Myocyte (in vitro differentiated cells): ENCODE data around the gene SMTNL1. TPM values are rescaled to one million over a fixed set of nuclear protein-coding genes. Genes with fewer than 3 reads are reported as not detected.
"Not testable (repeated sequence)": the region's sequence is repeated elsewhere in the genome, so short reads cannot be mapped to it uniquely, and the experiment has no call there.

Experiments
- DNase-seq: peaks from one replicate; pipeline ENCODE4 v3.0.0-alpha.2; 2012; ENCODE audit warnings: low read depth
- total RNA-seq: library from RNA; depleted of rRNA; stranded (reverse); fragments of >200 nt; gene quantifications from 2 replicates; pipeline ENCODE4 v1.2.3, GENCODE V29; 2014

The SMTNL1 gene
- total RNA-seq, 1 donor from 2014 or later: 0.21 TPM

GRCh38 chr11:57508341-57509170, 28.8 kb upstream of the SMTNL1 start:
- no peak for DNase-seq

GRCh38 chr11:57511741-57512430, 25.5 kb upstream of the SMTNL1 start:
- no peak for DNase-seq

- no peak for DNase-seq
Measured at GRCh38 chr11:57512646-57513451, 24.5 kb upstream of the SMTNL1 start.

DNA sequence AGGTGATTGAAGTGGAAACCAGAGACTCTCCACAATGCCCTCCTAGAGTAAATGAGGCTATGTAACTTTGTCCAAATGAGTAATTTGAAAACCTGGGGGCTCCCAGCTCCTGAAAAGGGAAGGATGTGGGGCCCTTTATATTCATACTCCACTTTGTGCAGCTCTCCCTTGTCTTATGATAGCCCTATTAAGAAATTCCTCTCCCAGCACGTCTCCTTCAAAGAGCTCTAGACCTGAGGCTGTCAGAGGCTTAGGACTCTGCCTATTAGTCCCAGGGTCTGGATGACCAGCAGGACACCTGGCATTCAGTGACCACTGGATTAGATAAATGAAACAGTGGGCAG, 24.0 kb upstream of the SMTNL1 start:
- no peak for DNase-seq

DNA sequence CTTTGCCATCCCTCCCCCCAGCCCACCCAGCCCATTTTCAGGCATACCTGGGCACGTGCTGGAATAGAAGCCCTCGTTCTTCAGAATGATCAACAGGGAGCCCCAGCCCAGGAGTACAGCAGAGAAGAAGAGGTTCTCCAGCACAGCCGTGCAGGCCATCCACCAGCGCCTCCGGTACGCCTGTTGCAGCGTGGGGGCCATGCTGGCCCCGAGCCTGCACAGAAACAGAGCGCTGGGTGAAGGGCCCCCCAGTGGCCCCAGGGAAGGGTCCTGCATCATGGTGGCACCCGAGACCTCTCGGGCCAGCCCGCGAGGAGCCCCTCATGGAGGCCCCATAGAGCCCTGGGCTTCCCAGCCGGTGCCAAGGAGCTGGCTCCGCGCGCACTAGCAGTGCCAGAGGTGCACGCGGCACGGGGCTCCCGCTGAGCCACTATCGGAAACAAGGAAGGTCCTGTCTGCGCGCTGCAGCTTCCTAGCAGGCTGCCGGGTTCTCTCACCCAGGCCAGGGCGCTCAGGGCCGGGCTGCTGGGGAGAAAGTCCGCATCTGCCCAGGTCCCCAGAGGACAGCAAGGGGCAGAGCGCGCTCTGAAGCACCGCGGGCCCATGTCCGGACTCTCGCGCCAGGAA, 23.4 kb upstream of the SMTNL1 start:
- DNase-seq: no peak

DNA sequence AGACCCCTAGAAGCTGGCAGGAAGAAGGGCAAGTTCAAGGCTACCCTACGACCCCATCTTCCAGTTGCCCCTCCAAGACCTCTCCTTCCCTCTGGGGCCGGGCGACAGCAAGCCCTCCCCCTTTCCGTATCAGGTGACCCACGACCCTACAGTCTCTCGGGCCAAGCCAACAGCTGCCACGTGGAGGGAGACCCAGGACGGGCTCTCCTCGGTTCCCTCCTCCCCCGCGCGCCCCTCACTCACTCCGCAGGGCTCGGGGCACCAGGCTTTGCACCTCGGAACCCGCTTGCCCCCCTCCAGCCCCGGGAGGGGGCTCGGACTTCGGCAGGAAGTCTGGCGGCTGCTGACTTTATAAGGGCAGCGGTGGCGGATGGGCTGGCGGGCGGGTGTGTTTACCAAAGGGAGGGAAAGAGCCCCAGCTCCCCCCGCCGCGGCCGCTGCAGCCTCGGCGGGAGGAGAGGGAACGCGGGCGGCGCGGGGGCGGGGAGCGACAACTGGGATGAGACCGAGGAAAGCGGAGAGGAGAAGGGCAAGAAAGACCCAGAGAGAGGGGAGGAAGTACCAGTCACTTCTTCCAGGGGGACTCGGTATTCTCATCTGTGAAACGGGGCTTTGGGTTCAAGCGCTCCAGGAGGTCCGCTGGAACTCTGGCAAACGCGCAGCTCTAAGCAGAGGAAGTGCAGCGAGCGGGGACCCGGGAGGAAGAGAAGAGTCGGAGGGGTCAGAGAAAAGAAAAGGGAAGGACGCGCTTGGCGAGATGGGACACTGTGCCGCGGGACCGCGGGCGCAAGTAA, 22.7 kb upstream of the SMTNL1 start:
- DNase-seq: peak; percentile 47

GRCh38 chr11:57515332-57516060, 21.9 kb upstream of the SMTNL1 start, which contains the start of gene SLC43A1:
TSS of gene SLC43A1 (minus strand) at chr11:57515702. CDS start at chr11:57514111, 1,591 bp downstream.
- DNase-seq: peak; percentile 72

DNA sequence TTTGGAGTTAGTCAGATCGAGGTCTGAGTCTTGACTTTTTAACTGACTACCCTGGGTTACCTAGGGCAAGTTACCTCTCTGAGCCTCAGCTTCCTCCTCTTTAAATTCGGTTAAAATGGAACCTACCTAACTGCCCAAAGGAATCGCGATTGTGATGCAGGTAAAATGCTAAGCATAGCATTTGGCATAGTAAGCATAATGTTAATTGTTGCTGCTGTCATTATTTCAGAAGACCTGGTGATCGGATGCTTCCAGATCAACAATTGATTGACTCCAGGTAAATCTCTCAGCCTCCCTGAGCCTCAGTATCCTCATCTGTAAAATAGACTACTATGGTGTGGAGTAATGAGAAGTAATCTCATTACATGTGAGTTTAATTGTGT, 21.3 kb upstream of the SMTNL1 start:
- no peak for DNase-seq

DNA sequence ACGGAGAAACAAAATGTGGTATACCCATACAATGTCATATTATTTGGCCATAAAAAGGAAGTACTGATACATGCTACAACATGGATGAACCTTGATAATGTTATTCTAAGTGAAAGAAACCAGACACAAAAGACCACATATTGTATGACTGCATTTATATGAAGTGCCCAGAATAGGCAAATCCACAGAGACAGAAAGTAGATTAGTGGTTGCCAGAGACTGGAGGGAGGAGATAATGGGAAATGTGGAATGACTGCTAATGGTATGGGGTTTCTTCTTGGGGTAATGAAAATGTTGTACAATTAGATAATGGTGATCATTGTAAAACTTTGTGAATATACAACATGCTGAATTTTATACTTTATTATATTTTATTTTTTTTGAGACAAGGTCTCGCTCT, 16.3 kb upstream of the SMTNL1 start:
- no peak for DNase-seq

- no peak for DNase-seq
Measured at GRCh38 chr11:57523419-57523818, 14.0 kb upstream of the SMTNL1 start.

DNA sequence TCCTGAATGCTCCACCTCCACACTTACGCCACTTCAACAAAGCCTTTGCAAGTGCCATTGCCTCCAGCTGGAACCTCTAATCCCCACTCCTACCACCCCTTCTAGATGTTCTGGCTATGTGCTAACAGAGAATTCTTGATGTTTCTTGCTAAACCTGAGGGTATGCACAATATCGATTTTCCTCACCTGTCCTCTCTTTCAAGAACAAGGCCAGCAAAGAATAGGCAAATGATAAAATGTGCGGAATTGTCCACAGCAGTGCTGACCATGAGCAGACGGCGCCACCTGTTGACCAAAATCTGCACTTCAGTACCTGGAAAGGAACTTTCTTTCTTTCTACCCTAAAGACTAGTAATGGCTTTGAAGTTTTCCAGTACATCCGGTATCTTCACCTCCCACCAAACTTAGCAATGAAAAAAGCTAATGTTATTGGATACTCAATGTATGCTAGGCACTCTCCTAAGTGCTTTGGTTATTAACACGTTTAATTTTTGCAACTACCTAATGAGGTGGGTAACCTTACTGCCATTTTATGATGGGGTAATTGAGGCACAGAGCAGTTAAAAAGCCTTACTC, 10.3 kb upstream of the SMTNL1 start:
- DNase-seq: peak; percentile 67

- no peak for DNase-seq
Measured at GRCh38 chr11:57529012-57529411, 8.4 kb upstream of the SMTNL1 start.

GRCh38 chr11:57530215-57530595, 7.2 kb upstream of the SMTNL1 start:
- no peak for DNase-seq

GRCh38 chr11:57530596-57531507, 6.5 kb upstream of the SMTNL1 start, which contains the start of gene TIMM10:
TSS of gene TIMM10 (minus strand) at chr11:57530754. CDS start at chr11:57530189, 565 bp downstream.
- DNase-seq: peak; percentile 97

- DNase-seq: not testable (repeated sequence)
Measured at GRCh38 chr11:57534449-57534848, 2.9 kb upstream of the SMTNL1 start.

- peak; percentile 30 for DNase-seq
Measured at GRCh38 chr11:57539342-57539741, 1.9 kb downstream of the SMTNL1 start.

DNA sequence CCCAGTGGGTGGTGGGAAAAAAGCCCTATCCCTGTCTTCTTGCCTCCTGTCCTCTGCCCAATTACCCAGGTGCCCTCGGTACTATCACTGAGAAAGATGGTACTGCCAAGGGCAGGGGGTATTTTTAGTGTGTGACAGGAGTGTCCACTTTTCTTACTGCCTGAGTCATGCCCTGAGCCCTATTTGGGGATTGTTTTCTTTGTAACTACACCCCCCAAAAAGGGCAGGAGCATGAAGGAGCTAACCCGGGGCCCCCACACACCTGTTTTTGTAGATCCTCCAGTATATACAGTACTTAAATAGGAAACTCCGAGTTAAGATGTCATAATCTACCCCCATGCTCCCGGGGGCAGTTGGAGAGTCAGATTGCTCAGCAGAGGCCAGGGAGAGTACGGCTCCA, 3.8 kb downstream of the SMTNL1 start:
- DNase-seq: peak; percentile 80

DNA sequence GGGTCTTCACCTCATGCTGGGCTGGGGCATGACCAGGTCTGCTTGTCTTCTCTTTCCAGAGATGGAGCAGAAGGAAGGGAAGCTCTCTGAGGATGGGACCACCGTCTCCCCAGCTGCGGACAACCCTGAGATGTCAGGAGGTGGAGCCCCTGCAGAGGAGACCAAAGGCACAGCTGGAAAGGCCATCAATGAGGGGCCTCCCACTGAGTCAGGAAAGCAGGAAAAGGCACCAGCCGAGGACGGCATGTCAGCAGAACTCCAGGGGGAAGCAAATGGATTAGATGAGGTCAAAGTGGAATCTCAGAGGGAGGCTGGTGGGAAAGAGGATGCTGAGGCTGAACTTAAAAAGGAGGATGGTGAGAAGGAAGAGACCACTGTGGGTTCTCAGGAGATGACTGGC, 5.2 kb downstream of the SMTNL1 start:
- DNase-seq: no peak
